Loucy (cell line): ENCODE data around the gene ZBTB20.

Source experiments
- CTCF ChIP-seq: fragments of 200-600 bp; sonication (generic); conservative IDR thresholded peaks from 2 replicates; pipeline ENCODE4 v1.5.1; 2014; ENCODE audit warnings: mild to moderate bottlenecking, antibody characterized with exemption, low read length
- EZH2phosphoT487 ChIP-seq: fragments of 200-600 bp; IDR thresholded peaks from 2 replicates; pipeline ENCODE4 v1.6.1; 2018; ENCODE audit warnings: antibody characterized with exemption, mild to moderate bottlenecking, moderate library complexity, borderline replicate concordance

- no peak for TF ChIP-seq CTCF
- TF ChIP-seq EZH2phosphoT487, result no peak
These were observed 384.9 kb downstream of the ZBTB20 start for GRCh38 chr3:114762144-114762543.
